Measurements from ENCODE around the gene SH2B2.

SH2B2 gene

GRCh38 chr7:102286237-102287110 is at the start of gene SH2B2:
SH2B2 (plus strand) TSS chr7:102286868; CDS start chr7:102300551, 13,683 bp downstream.
- peak; percentile 81 for DNase-seq (ENCODE audit: low spot score)

- DNase-seq (ENCODE audit: low spot score): no peak
Measured at GRCh38 chr7:102239206-102239820, 47.4 kb upstream of the SH2B2 start.

- DNase-seq (ENCODE audit: low spot score): no peak
Measured at GRCh38 chr7:102241431-102241830, 45.2 kb upstream of the SH2B2 start.

- DNase-seq (ENCODE audit: low spot score): no peak
Measured at GRCh38 chr7:102244601-102245000, 42.1 kb upstream of the SH2B2 start.

- no peak for DNase-seq (ENCODE audit: low spot score)
Measured at GRCh38 chr7:102248081-102248455, 38.6 kb upstream of the SH2B2 start.

- no peak for DNase-seq (ENCODE audit: low spot score)
Measured at GRCh38 chr7:102248456-102249395, 37.9 kb upstream of the SH2B2 start.

GRCh38 chr7:102251531-102252365 is 34.9 kb upstream of the SH2B2 start:
- no peak for DNase-seq (ENCODE audit: low spot score)

- no peak for DNase-seq (ENCODE audit: low spot score)
Measured at GRCh38 chr7:102252366-102252982, 34.2 kb upstream of the SH2B2 start.

GRCh38 chr7:102253066-102253972 is 33.3 kb upstream of the SH2B2 start:
- no peak for DNase-seq (ENCODE audit: low spot score)

- DNase-seq (ENCODE audit: low spot score): no peak
Measured at GRCh38 chr7:102253973-102254370, 32.7 kb upstream of the SH2B2 start.

- DNase-seq (ENCODE audit: low spot score): no peak
Measured at GRCh38 chr7:102254521-102254920, 32.1 kb upstream of the SH2B2 start.

- no peak for DNase-seq (ENCODE audit: low spot score)
Measured at GRCh38 chr7:102255501-102255900, 31.2 kb upstream of the SH2B2 start.

- no peak for DNase-seq (ENCODE audit: low spot score)
Measured at GRCh38 chr7:102255916-102256315, 30.8 kb upstream of the SH2B2 start.

- no peak for DNase-seq (ENCODE audit: low spot score)
Measured at GRCh38 chr7:102258073-102258748, 28.5 kb upstream of the SH2B2 start.

GRCh38 chr7:102258749-102259107 is 27.9 kb upstream of the SH2B2 start:
- no peak for DNase-seq (ENCODE audit: low spot score)

GRCh38 chr7:102260856-102261255 is 25.8 kb upstream of the SH2B2 start:
- no peak for DNase-seq (ENCODE audit: low spot score)

- no peak for DNase-seq (ENCODE audit: low spot score)
Measured at GRCh38 chr7:102261451-102261850, 25.2 kb upstream of the SH2B2 start.

- DNase-seq (ENCODE audit: low spot score): no peak
Measured at GRCh38 chr7:102262546-102262945, 24.1 kb upstream of the SH2B2 start.

- DNase-seq (ENCODE audit: low spot score): no peak
Measured at GRCh38 chr7:102264367-102264891, 22.2 kb upstream of the SH2B2 start.
